HL-60 (cell line): ENCODE measurements around the gene MAP7D3.

Source experiments
- CTCF ChIP-seq: IDR thresholded peaks from one replicate; pipeline ENCODE4 v1.5.1; 2011; ENCODE audit warnings: low read length, control low read depth, inconsistent platforms; ENCODE audit not compliant: insufficient read depth
- POLR2AphosphoS5 ChIP-seq: IDR thresholded peaks from 2 replicates; pipeline ENCODE4 v1.6.1; 2012; ENCODE audit warnings: low read depth
- REST ChIP-seq: IDR thresholded peaks from 2 replicates; pipeline ENCODE4 v1.6.1; 2012; ENCODE audit warnings: low read depth; ENCODE audit not compliant: insufficient replicate concordance

GRCh38 chrX:136168929-136169735, 82.1 kb downstream of the MAP7D3 start:
- no peak for TF ChIP-seq CTCF
- TF ChIP-seq POLR2AphosphoS5: no peak
- TF ChIP-seq REST: no peak
